Esophagus squamous epithelium (tissue), 5 donors: ENCODE results near the gene SLC44A1. TPM values are rescaled to one million over a fixed set of nuclear protein-coding genes. Genes with fewer than 3 reads are reported as not detected.

Source experiments
- DNase-seq: peaks from one replicate; lab custom pipeline; 2025; lab: John Stamatoyannopoulos, UW
- H3K27ac ChIP-seq, 4 donors: fragments of 200-600 bp; sonication (generic); one replicate each; pipeline ENCODE4 v1.5.1; 2016 to 2019; ENCODE audit warnings: mild to moderate bottlenecking in 1 of 4
- H3K27me3 ChIP-seq, 4 donors: fragments of 200-600 bp; sonication (generic); 1 replicate in 3 of 4; 2 replicates in 1 of 4; pipeline versions ENCODE4 v1.5.1 to v1.6.0; 2017 to 2021; ENCODE audit warnings: antibody characterized with exemption in 1 of 4
- H3K36me3 ChIP-seq, 3 donors: fragments of 200-600 bp; sonication (generic); one replicate each; pipeline ENCODE4 v1.5.1; 2016 to 2019
- H3K4me1 ChIP-seq, 3 donors: fragments of 200-600 bp; sonication (generic); one replicate each; pipeline ENCODE4 v1.5.1; 2017 to 2019
- H3K4me3 ChIP-seq, 4 donors: fragments of 200-600 bp; sonication (generic); 1 replicate in 3 of 4; 2 replicates in 1 of 4; pipeline ENCODE4 v1.5.1; 2016 to 2019; ENCODE audit warnings: mild to moderate bottlenecking in 2 of 4, moderate library complexity in 1 of 4
- H3K9me3 ChIP-seq, 3 donors: fragments of 200-600 bp; sonication (generic); one replicate each; pipeline ENCODE4 v1.5.1; 2016 to 2019
- CTCF ChIP-seq, 6 experiments: fragments of 450-650 bp in 4 of 6; fragments of 200-600 bp in 2 of 6; sonication (generic) in 2 of 6; IDR thresholded peaks; one replicate each; pipeline ENCODE4 v1.5.1; 2016 to 2019; ENCODE audit warnings: antibody characterized with exemption in 6 of 6, mild to moderate bottlenecking in 4 of 6, moderate library complexity in 4 of 6
- POLR2A ChIP-seq, 4 donors: fragments of 450-650 bp; IDR thresholded peaks; one replicate each; pipeline ENCODE4 v1.6.1; 2017; ENCODE audit warnings: antibody characterized with exemption in 4 of 4, mild to moderate bottlenecking in 4 of 4, moderate library complexity in 3 of 4
- WGBS, 2 donors: methylation state at CpG; one replicate each; pipeline ENCODE4 v1.1.5; 2018; 5-methylcytosine and 5-hydroxymethylcytosine counted together
- intact Hi-C: fragments of 100-400 bp; cut with DNase I; formaldehyde crosslinking; loops from one replicate; pipeline ENCODE4 v1.15.0; 2022
- total RNA-seq, 4 donors: library from RNA; depleted of rRNA; stranded (reverse); fragments of >200 nt; gene quantifications; one replicate each; pipeline ENCODE4 v1.1.0, GENCODE V29; 2016
- donor health status: DM: yes; HTN: yes; CAD: no.

SLC44A1 gene
- total RNA-seq, 4 donors from 2014 or later, result 19.9 to 52.9 (median 37.8) TPM

- H3K27ac ChIP-seq, result no peak overlapping the region
- peaks cover 0 to 3% (median 0%) of the 10 kb centered on the region in 3 donors for H3K36me3 ChIP-seq
- no peaks in the 10 kb centered on the region for H3K9me3 ChIP-seq
Measured at GRCh38 chr9:105391288-105391687, 146.8 kb downstream of the SLC44A1 start.

GRCh38 chr9:105392531-105392930 is 148.1 kb downstream of the SLC44A1 start:
- H3K27me3 ChIP-seq, result no peaks in the 10 kb centered on the region
- intact Hi-C loops, result no loop called here
- no peak for DNase-seq
- TF ChIP-seq POLR2A (IDR thresholded peaks at IDR 0.05), result no peak
- no peak for TF ChIP-seq CTCF (IDR thresholded peaks at IDR 0.05)
- H3K27ac ChIP-seq, result no peak overlapping the region
- H3K4me1 ChIP-seq, result no peaks in the 10 kb centered on the region
- no peaks in the 10 kb centered on the region for H3K36me3 ChIP-seq
- H3K9me3 ChIP-seq, result no peaks in the 10 kb centered on the region
- no peak overlapping the region for H3K4me3 ChIP-seq
- 95 to 100% methylated on average over 1 of the region's 1 CpG for WGBS, 2 donors

More at GRCh38 chr9:105391288-105391687, 146.8 kb downstream of the SLC44A1 start:
- DNase-seq, result no peak
- H3K27me3 ChIP-seq, result no peaks in the 10 kb centered on the region
- intact Hi-C loops, result no loop called here
- WGBS, 2 donors, result 85 to 96% methylated on average over 1 of the region's 1 CpG
- no peak overlapping the region for H3K4me3 ChIP-seq
- TF ChIP-seq POLR2A (IDR thresholded peaks at IDR 0.05) (no peak), CTCF (IDR thresholded peaks at IDR 0.05) (no peak)
- no peaks in the 10 kb centered on the region for H3K4me1 ChIP-seq

GRCh38 chr9:105393576-105394344 is 149.3 kb downstream of the SLC44A1 start:
- H3K27ac ChIP-seq, result no peak overlapping the region
- DNase-seq, result no peak
- TF ChIP-seq CTCF (IDR thresholded peaks at IDR 0.05), result no peak
- TF ChIP-seq POLR2A (IDR thresholded peaks at IDR 0.05), result no peak
- no peaks in the 10 kb centered on the region for H3K9me3 ChIP-seq
- no peak overlapping the region for H3K4me3 ChIP-seq
- intact Hi-C loops, result no loop called here
- no peaks in the 10 kb centered on the region for H3K27me3 ChIP-seq
- H3K4me1 ChIP-seq, result no peaks in the 10 kb centered on the region
- no peaks in the 10 kb centered on the region for H3K36me3 ChIP-seq
- 83 to 88% methylated on average over 4 of the region's 4 CpGs for WGBS, 2 donors

- Histone ChIP-seq H3K4me1 (no peaks in the 10 kb centered on the region), H3K4me3 (no peak overlapping the region), H3K27me3 (no peaks in the 10 kb centered on the region), H3K36me3 (no peaks in the 10 kb centered on the region), H3K9me3 (no peaks in the 10 kb centered on the region), H3K27ac (no peak overlapping the region)
- intact Hi-C loops, result no loop called here
- no peak for DNase-seq
- TF ChIP-seq POLR2A (IDR thresholded peaks at IDR 0.05) (no peak), CTCF (IDR thresholded peaks at IDR 0.05) (no peak)
- WGBS, 2 donors, result 96% methylated on average over 3 of the region's 3 CpGs
Measured at GRCh38 chr9:105396441-105396840, 152.0 kb downstream of the SLC44A1 start.

- Histone ChIP-seq H3K27ac (no peak overlapping the region), H3K4me1 (no peaks in the 10 kb centered on the region), H3K27me3 (no peaks in the 10 kb centered on the region), H3K36me3 (no peaks in the 10 kb centered on the region), H3K9me3 (no peaks in the 10 kb centered on the region), H3K4me3 (no peak overlapping the region)
- TF ChIP-seq POLR2A (IDR thresholded peaks at IDR 0.05) (no peak), CTCF (IDR thresholded peaks at IDR 0.05) (no peak)
- intact Hi-C loops, result no loop called here
- 68 to 83% methylated on average over 3 of the region's 3 CpGs for WGBS, 2 donors
- DNase-seq, result no peak
Measured at GRCh38 chr9:105396901-105397300, 152.4 kb downstream of the SLC44A1 start.
